ENCODE data around the gene PEAK1.
"Not testable (repeated sequence)": the region's sequence is repeated elsewhere in the genome, so short reads cannot be mapped to it uniquely, and the experiment has no call there.

Gene PEAK1

DNA sequence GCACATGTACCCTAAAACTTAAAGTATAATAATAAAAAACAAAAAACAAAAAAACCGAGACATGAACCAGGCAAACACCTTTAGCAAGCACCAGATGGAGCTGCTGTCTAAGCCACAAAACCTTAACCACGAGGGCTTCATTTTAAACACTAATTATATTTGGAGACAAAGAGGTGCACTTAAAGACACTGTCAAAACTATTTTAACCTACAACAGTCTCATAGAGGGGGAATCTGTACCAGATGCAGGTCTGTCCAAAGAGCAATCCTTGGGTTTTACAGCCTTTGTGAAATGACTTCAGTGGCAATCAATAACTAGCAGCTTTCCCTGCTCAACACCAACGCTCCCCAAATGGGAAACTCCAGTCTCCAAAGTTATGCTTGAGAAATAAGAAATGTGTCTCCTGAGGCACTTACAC lies 233.3 kb downstream of the PEAK1 start:
- H3K4me3 Mint-ChIP-seq, result no peak overlapping the region
- no peaks in the 10 kb centered on the region for H3K9me3 Mint-ChIP-seq
- H3K27ac Mint-ChIP-seq, result peak overlapping the region; percentile 67
- DNase-seq (ENCODE audit: low spot score in 2 of 2), result no peak
- H3K36me3 Mint-ChIP-seq, result no peaks in the 10 kb centered on the region
- H3K4me1 Mint-ChIP-seq, result peaks cover 59% of the 10 kb centered on the region
- ATAC-seq, result no peak

DNA sequence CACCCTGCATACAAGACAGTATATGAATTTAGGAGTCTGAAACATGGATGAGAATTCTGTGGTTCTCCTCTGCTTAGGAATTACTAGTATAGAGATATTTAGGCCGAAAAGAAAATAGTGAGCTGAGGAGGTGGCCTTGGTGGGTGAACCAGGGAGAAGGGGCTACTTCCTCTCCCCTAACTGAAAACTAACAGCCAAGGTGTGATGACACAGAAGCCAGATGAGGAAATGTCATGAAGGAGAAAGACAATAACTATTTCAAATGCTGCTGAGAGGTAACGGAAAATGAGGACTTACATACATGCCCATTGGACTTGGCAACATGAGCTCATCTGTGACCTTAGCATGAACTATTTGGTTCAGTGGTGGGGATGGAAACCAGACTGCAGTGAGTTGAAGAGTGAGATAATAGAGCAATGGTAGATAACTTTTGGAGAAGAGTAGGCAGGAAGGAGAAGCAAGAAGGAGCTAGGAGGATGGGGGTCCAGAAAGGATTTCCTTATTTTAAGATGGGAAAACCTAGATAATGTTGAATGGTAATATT lies 234.6 kb downstream of the PEAK1 start:
- H3K36me3 Mint-ChIP-seq, result no peaks in the 10 kb centered on the region
- H3K27ac Mint-ChIP-seq, result peak overlapping the region; percentile 5
- H3K4me1 Mint-ChIP-seq, result peaks cover 72% of the 10 kb centered on the region
- ATAC-seq, result no peak
- DNase-seq (ENCODE audit: low spot score in 2 of 2), result no peak
- no peaks in the 10 kb centered on the region for H3K9me3 Mint-ChIP-seq
- no peak overlapping the region for H3K4me3 Mint-ChIP-seq

- H3K27ac Mint-ChIP-seq; ATAC-seq; H3K9me3 Mint-ChIP-seq; DNase-seq (ENCODE audit: low spot score in 2 of 2); H3K36me3 Mint-ChIP-seq; H3K4me3 Mint-ChIP-seq: not testable (repeated sequence)
- peaks cover 75% of the 10 kb centered on the region for H3K4me1 Mint-ChIP-seq
Observed at GRCh38 chr15:77184352-77184751, 235.6 kb downstream of the PEAK1 start.

DNA sequence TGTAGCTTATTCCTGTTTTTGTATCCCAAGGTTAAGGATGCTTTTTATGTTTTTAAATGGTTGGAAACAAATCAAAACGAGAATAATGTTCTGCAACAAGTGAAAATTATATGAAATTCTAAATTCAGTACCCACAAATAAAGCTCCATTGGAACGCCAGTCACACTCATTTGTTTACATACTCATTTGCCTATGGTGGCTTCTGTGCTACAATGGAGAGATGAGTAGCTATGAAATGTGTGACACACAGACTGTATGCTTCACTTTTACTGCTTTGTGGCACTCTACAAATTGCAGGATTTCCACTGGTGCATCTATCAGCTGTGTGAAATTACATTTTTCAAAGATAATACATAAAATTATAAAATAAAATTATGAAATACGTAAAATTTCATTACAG lies 236.8 kb downstream of the PEAK1 start:
- no peaks in the 10 kb centered on the region for H3K9me3 Mint-ChIP-seq
- DNase-seq (ENCODE audit: low spot score in 2 of 2) (no peak), ATAC-seq (no peak)
- H3K27ac Mint-ChIP-seq, result no peak overlapping the region
- peaks cover 76% of the 10 kb centered on the region for H3K4me1 Mint-ChIP-seq
- H3K4me3 Mint-ChIP-seq, result no peak overlapping the region
- H3K36me3 Mint-ChIP-seq, result no peaks in the 10 kb centered on the region

DNA sequence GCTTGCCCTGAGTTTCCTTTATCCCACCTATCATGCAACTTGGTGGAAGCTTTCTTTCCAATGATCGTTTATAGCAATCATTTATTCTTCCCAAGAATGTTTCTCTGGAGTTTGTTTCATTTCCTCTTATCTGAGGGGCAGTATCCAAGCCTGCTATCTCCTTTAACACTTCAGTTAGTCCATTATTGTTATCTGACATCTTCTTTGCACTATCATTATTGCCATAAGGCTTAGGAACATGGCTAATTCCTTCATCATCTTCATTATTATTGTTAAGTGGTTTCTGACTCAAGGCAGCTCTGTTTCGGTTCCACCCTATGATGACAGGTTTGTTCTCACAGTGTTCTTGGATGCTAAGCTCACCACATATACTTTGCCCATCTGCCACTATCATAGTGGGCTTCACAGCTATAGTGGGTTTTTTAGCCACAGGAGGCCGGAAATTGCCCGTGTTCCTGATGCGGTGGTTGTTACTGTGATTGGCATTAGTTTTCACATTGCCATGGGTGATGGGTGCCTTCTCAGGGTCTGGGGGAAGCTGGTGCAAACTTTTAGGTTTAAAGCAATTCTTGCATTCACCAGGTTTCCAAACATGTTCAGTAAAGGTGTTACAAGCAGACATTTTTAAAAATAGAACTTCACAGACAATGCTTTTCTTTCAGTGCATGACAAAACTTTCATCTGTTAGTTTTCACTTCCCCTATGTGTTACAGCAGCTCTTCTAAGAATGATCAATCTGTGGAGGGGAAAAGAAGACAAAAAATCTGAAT lies 238.4 kb downstream of the PEAK1 start:
- ATAC-seq (peak; percentile 91), DNase-seq (ENCODE audit: low spot score in 2 of 2) (peak in 1 of 2 donors; percentile 54)
- H3K27ac Mint-ChIP-seq, result peak overlapping the region; percentile 38
- no peaks in the 10 kb centered on the region for H3K36me3 Mint-ChIP-seq
- no peaks in the 10 kb centered on the region for H3K9me3 Mint-ChIP-seq
- H3K4me3 Mint-ChIP-seq, result peak overlapping the region; percentile 20
- peaks cover 64% of the 10 kb centered on the region for H3K4me1 Mint-ChIP-seq

GRCh38 chr15:77180757-77181156 lies 239.1 kb downstream of the PEAK1 start:
- DNase-seq (ENCODE audit: low spot score in 2 of 2) (no peak), ATAC-seq (no peak)
- Mint-ChIP-seq H3K9me3 (no peaks in the 10 kb centered on the region), H3K4me3 (peak overlapping the region; percentile 20), H3K27ac (peak overlapping the region; percentile 38), H3K4me1 (peaks cover 63% of the 10 kb centered on the region), H3K36me3 (no peaks in the 10 kb centered on the region)

- Mint-ChIP-seq H3K36me3 (no peaks in the 10 kb centered on the region), H3K4me1 (peaks cover 59% of the 10 kb centered on the region), H3K9me3 (no peaks in the 10 kb centered on the region), H3K4me3 (peak overlapping the region; percentile 50), H3K27ac (peak overlapping the region; percentile 85)
- DNase-seq (ENCODE audit: low spot score in 2 of 2) (no peak), ATAC-seq (no peak)
Observed at GRCh38 chr15:77180270-77180669, 239.6 kb downstream of the PEAK1 start.

DNA sequence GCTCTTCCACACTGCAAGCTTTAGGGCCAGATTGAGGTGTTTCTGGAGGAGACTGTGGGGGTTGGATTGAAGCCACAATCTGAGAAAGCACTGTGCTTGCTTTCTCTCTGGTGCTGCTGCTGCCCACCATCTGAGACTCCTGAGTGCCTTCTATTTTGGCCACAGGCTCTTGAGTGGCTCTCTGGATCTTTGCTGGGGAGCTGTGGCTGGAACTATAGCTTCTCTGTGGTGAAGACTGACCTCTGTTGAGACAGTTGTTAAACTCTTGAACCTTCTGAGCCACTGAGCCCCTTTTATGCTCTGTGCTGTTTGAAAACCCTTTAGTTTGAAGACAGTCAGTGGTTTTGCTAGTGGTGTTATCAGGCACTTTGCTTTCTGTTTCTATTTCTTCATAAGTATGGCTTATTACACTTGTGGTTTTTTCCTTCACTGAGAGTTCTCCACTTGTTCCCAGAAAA lies 240.3 kb downstream of the PEAK1 start:
- H3K9me3 Mint-ChIP-seq, result no peaks in the 10 kb centered on the region
- DNase-seq (ENCODE audit: low spot score in 2 of 2) (peak in 1 of 2 donors; percentile 62), ATAC-seq (peak; percentile 70)
- peak overlapping the region; percentile 85 for H3K27ac Mint-ChIP-seq
- no peaks in the 10 kb centered on the region for H3K36me3 Mint-ChIP-seq
- peaks cover 52% of the 10 kb centered on the region for H3K4me1 Mint-ChIP-seq
- H3K4me3 Mint-ChIP-seq, result peak overlapping the region; percentile 50

GRCh38 chr15:77178411-77178810 lies 241.5 kb downstream of the PEAK1 start:
- ATAC-seq (no peak), DNase-seq (ENCODE audit: low spot score in 2 of 2) (no peak)
- H3K4me1 Mint-ChIP-seq, result peaks cover 54% of the 10 kb centered on the region
- no peak overlapping the region for H3K27ac Mint-ChIP-seq
- no peak overlapping the region for H3K4me3 Mint-ChIP-seq
- H3K36me3 Mint-ChIP-seq, result no peaks in the 10 kb centered on the region
- no peaks in the 10 kb centered on the region for H3K9me3 Mint-ChIP-seq

GRCh38 chr15:77176148-77176547 lies 243.8 kb downstream of the PEAK1 start:
- not testable (repeated sequence) for H3K27ac Mint-ChIP-seq; H3K9me3 Mint-ChIP-seq; DNase-seq (ENCODE audit: low spot score in 2 of 2); H3K36me3 Mint-ChIP-seq; ATAC-seq; H3K4me3 Mint-ChIP-seq
- H3K4me1 Mint-ChIP-seq, result peaks cover 38% of the 10 kb centered on the region

DNA sequence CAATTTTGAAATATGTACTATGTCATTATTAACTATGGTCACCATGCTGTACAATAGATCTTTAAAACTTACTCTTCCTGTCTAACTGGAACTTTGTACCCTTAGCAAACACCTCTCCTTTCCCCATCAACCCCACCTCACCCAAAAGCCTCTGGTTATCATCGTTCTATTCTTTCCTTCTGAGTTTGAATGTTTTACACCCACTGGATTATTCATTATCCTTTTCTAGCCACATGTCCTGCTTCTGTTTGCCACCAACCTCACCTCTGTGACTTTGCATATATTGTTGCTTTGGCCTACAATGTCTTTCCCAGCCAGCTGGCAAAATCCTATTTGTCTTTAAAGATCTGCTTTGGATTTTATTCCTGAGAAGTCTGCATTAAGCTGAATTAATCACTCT lies 246.4 kb downstream of the PEAK1 start:
- ATAC-seq (no peak), DNase-seq (ENCODE audit: low spot score in 2 of 2) (no peak)
- Mint-ChIP-seq H3K9me3 (no peaks in the 10 kb centered on the region), H3K36me3 (no peaks in the 10 kb centered on the region), H3K4me1 (peaks cover 18% of the 10 kb centered on the region), H3K27ac (no peak overlapping the region), H3K4me3 (no peak overlapping the region)

- H3K36me3 Mint-ChIP-seq, result no peaks in the 10 kb centered on the region
- no peak overlapping the region for H3K27ac Mint-ChIP-seq
- ATAC-seq (no peak), DNase-seq (ENCODE audit: low spot score in 2 of 2) (no peak)
- H3K4me1 Mint-ChIP-seq, result peaks cover 13% of the 10 kb centered on the region
- H3K9me3 Mint-ChIP-seq, result no peaks in the 10 kb centered on the region
- no peak overlapping the region for H3K4me3 Mint-ChIP-seq
Observed at GRCh38 chr15:77171221-77171967, 248.5 kb downstream of the PEAK1 start.

DNA sequence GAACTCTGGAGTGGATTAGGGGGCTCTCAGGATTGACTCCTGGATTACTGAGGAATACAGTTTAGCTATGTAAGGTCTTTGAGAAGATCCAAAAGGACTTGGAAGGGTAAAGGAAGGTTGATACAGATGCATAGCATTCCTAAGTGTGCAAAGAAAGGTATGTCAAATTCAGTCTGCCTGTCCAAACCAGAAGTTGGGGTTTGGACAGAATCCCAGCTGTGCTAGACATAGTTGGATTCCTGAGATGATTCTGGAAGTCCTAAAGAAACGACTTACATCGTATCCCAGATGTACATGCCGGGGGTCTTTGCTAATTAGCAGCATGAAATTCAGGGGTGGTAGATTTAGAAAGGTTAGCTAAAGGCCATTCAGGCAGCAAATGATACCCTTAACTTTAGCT lies 251.3 kb downstream of the PEAK1 start:
- peaks cover 20% of the 10 kb centered on the region for H3K4me1 Mint-ChIP-seq
- ATAC-seq (no peak), DNase-seq (ENCODE audit: low spot score in 2 of 2) (no peak)
- H3K4me3 Mint-ChIP-seq, result no peak overlapping the region
- no peak overlapping the region for H3K27ac Mint-ChIP-seq
- no peaks in the 10 kb centered on the region for H3K9me3 Mint-ChIP-seq
- H3K36me3 Mint-ChIP-seq, result no peaks in the 10 kb centered on the region

DNA sequence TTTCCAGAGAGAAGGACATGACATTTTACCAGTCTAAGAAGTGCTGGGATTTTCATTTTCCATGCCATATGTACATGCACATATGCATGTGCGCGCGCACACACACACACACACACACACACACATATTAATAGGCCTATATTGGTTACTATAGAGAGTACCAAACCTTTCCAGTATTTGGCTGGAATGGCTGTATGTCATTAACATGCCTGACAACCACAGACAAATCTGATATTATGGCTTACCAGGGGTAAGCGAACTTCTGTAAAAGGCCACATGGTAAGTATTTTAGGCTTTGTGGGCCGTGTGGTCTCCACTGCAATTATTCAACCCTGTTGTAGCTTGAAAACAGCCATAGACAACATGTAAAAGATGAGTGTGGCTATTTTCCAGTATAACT lies 251.8 kb downstream of the PEAK1 start:
- ATAC-seq, result no peak
- no peak overlapping the region for H3K27ac Mint-ChIP-seq
- H3K4me1 Mint-ChIP-seq, result peaks cover 21% of the 10 kb centered on the region
- no peak for DNase-seq (ENCODE audit: low spot score in 2 of 2)
- H3K4me3 Mint-ChIP-seq, result no peak overlapping the region
- no peaks in the 10 kb centered on the region for H3K36me3 Mint-ChIP-seq
- no peaks in the 10 kb centered on the region for H3K9me3 Mint-ChIP-seq

DNA sequence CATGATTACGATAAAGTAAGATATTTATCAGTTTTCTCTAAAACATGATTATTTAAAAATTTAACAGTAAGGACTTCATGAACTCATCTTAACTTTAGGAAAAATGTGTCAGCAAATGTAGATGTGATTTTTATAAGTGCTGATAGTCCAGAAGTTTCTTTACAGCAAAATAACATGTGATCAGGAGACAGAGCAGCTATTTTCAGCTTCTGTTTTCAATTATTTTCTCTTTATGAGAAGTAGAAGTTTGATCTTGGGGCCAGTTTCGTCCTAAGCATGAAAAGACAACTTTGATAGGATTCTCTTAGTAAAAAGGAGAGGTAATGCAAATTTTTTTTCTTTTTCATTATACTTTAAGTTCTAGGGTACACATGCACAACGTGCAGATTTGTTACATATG lies 252.5 kb downstream of the PEAK1 start:
- Mint-ChIP-seq H3K27ac (no peak overlapping the region), H3K9me3 (no peaks in the 10 kb centered on the region), H3K4me1 (peaks cover 25% of the 10 kb centered on the region), H3K36me3 (no peaks in the 10 kb centered on the region), H3K4me3 (no peak overlapping the region)
- no peak for ATAC-seq
- DNase-seq (ENCODE audit: low spot score in 2 of 2), result no peak

All from stimulated activated effector memory CD8-positive, alpha-beta T cell treated with anti-CD3 and anti-CD28 coated beads, Interleukin-12 subunit alpha, Interleukin-12 subunit beta, amount 100 ng/mL, for 72 hours (primary cell).